HG02642 (cell line): ENCODE data around the gene NMUR1.

Experiments used
- ATAC-seq: cut with Tn5 transposase; IDR thresholded peaks from one replicate; pipeline ENCODE4 v1.9.1; 2021; ENCODE audit warnings: mild to moderate bottlenecking; ENCODE audit not compliant: unreplicated experiment, poor library complexity

Gene NMUR1

DNA sequence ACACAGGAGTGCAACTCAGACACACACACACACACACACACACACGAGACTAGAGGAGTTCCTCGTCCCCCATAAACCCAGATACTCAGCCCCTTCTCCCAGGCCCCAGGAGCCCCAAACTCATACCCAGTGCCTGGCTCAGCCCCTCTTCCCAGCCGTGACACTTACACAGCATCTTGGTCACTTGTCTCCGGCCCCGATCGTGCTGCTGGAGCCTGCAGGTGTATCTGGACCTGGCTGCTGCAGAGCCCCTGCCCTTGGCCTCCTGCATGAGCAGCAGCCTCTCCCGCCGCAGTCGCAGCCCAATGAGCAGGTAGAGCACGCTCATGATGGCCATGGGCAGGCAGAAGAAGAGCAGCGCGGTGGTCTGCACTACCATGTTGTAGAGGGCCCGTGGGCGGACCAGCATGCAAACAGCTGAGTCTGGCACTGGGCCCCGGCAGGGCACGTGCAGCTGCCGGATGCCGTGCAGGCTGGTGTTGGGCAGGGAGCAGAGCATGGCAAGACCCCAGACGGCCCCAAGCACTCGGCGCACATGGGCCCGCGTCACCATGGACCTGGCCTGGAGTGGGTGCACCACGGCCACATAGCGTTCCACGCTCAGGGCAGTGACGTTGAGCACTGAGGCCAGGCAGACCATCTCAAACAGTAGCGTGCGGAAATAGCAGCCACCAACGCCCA lies 2.1 kb downstream of the NMUR1 start:
- no peak for ATAC-seq

DNA sequence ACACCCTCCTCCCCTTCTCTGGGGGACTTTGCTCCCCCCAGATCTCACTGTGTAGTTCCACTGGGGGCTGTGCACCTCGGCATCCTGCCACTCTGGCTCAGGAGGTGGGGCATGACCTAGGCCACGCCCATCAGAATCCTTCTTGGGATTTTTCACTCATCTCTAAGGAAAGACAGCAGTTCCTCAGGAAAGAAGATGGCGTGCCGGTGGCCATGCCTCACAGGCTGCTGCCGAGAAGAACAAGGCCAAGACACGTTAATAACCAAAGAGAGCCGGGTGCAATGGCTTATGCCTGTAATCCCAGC lies 3.2 kb downstream of the NMUR1 start:
- no peak for ATAC-seq

DNA sequence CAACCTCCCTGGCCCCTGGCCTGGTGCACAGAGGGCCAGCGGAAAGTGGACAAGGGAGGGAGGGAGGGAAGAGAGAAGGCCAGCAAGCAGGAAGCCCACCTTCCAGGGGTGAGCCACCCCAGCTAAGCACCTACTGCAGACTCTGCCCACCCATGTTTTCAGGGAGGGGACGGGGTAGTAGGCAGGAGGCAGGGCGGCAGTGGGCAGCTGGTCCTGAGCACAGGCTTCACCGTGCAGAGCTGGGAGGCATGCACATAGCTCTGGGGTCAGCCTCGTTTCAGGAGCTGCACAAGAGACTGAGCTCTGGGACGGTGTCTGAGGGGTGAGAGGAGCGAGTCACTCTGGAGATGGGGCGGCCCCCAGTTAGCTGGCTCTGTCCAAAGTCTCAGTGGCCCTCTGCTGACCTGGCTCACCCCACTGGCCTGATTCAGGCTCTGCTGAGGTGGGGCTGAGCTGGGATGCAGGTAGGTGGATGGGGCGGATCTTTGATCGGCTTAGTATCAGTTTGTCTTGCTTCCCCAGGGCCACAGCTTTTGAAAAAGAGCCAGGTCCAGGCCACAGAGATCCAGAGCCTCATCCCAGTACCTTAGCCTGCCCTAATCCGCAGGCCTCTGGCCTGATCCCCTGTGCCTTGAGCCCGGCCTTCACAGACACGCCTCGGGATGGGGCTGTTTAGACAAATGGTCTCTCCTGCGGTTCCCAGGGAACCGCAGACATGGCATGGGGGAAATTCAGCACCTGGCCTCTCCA lies 3.7 kb downstream of the NMUR1 start:
- ATAC-seq = no peak

DNA sequence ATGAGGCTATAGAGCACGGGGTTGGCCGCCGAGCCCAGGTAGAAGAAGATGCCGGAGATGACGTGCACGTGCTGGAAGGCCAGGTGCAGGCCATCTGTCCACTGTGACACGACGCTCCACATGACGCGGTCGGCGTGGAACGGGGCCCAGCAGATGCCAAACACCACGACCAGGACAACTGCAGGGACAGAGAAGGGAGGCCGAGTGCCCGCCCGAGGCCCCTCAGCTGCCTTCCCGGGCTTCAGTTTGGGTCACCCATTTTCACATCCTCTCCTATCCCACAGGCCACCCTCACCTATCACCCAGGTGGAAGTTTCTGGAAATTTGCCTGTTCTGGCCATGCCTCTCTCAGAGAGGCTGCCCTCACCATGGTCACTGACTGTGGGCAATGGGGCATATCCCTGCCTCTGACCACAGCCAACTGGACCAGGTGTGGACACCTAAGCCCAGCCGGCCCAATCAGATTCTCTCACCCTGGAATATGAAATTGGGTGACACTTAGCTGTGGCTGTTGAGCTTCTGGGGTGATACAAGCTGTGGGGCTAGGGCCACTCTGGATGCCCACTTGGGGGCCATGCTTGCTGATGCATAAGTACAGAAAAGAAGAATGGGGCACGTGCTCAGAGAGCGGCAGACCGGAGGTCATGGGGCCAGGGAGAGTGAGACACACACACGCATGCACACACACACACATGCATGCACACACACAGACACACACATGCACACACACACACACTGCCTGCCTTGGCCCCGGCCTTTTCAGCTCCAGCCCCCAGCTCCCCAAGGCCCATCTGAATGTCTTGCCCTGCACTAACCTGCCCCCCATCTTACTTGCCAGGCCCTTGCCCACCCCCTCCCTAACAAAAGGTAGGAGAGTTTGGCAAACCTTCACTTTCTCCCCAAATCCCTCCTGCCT lies 4.7 kb downstream of the NMUR1 start:
- no peak for ATAC-seq

DNA sequence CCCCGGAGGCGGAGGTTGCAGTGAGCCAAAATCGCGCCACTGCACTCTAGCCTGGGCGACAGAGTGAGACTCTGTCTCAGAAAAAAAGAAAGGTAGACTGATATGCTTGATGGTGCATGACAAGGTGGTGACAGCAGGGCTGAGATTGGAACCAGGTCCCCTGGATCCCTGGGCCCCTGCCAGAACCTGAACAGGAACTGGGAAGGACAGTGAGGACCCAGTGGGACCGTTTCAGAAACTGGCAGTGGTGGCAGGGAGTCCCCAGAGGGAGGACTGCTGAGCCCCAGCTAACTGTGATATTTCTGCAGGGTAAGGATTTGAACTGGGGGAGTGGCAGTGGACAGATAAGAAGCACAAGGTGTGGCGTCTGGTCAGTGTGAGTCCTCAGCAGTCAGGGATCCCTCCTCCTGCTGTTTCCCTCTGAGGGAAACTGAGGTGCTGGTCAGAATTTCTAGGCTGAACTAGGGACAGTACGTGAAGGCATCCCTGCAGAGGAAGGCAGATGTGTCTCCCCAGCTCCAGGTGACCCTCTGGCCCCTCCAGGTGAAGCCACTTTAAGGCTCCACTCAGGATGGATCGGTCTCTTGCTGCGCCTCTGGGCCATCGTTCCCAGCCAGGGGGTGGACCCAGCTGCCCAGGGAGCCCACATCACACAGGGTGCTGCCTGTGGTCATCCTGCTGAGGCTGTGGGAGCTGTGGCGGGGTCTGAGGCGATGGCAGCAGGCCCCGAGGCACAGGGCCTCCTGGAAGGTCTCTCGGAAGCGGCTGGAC lies 5.6 kb downstream of the NMUR1 start:
- ATAC-seq = no peak

DNA sequence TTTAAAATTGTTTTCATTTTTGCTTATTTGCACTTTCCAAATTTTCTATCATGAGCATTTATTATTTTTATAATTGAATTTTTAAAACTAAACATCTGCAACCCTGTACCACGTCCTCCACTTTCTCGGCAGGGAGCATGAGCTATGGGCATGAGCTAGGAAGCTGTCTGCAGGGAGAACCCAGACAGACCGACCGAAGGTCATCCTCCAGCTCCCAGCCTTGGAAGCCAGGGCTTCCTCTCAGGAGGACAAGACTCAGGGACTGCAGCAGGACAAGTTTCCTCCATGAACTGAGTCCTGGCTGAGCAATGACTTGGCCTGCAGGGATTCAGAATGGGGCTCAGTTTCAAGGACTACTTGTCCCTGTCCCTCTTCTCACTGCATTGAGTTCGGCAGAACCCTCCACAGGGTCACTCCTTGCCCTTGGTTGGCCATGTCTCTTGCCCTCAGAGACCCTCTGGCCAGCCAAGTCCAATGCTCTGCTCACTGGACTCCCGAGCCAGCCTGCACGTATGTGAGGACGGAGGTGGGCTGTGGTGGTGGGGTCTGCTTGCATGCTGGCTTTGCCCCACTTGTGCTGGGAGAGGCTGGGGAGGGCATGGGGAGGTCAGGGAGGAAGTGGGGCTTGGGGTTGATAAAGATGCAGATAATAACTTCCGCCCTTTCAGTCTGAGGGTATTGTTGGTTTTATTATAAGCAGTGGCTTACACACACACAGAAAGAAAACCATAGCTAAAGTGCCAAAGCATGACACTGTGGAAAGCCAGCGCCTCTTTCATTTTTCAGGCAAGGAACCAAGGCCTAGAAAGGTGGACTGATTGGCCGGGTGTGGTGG lies 6.6 kb downstream of the NMUR1 start:
- no peak for ATAC-seq

DNA sequence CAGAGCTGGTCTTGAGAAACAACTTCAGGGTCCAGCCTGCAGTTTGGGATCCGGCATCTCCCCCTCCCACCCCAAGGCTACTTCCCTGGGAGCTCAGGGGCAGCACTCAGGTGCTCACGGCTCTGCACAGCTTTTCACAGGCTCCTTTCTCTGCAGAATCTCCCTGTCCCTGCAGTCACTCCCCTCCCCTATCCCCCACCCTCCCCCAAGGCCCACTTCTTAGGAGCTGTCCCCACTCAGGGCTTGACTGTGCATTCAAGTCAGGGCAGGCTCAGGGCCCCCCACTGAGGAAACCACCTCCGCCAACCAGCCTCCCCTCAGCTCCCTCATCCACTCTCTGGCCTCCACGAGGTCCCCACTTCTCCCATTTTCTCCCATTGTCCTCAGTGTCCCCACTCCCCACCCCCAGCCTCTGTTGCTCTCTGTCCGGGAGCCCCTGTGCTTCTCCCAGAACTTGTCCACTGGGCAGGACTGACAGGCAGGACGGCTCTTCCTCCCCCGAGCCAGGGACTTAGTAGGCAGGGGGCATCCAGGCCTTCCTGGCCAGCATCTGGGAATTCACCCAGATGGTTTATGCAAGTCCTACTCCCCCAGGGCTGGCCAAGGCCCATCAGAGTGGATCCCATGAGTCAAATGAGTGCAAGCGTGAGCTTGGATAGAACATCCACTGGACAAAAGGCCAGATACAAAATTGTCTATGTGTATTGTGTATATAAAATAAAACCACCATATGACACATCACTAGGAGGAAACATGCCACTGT lies 7.6 kb downstream of the NMUR1 start:
- no peak for ATAC-seq

DNA sequence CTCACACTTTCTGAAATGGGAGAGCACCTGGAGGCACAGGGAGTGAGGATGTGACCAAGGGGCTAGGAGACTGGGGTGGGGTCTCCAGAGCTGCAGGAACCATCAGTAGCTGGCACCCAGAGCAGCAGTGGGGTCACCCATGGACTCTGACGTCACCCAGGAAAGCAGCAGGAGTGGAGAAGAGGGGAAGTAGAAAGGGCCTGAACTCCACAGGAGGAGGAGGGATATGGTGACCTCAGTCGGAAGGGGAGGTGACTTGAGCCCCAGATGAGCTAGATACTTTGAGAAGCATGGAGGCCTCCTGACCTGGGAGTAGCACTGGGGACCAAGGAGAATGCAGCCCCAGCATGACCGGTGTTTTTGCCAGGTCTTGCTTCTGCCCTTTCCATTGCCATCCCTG lies 8.8 kb downstream of the NMUR1 start:
- no peak for ATAC-seq

DNA sequence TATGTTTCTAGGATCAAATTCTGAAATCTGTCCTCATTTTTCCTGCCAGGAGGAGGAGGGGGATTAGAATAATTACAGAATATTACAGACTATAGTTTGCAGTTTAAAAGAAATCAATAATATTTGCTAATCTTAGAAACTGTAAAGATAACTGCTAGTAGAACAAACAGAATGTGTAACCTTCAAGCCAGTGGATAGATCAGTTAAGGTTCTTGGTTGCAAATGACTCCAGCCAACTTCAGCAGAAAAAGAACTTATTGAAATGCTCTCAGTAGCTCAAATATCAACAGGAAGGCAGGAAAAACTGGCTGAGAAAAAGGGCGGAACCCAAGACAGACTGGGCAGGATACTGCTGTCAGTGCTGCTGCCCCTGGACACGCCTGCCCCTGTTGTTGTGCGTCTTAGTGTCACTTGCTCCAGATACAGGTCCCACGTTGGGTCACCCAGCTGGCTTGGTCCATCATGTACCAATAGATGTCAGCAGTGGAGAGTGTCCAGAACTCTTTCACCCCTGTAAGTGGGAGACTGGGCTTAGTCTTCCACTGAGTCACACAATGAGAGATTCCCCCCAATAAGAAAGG lies 10.2 kb downstream of the NMUR1 start:
- ATAC-seq = no peak

DNA sequence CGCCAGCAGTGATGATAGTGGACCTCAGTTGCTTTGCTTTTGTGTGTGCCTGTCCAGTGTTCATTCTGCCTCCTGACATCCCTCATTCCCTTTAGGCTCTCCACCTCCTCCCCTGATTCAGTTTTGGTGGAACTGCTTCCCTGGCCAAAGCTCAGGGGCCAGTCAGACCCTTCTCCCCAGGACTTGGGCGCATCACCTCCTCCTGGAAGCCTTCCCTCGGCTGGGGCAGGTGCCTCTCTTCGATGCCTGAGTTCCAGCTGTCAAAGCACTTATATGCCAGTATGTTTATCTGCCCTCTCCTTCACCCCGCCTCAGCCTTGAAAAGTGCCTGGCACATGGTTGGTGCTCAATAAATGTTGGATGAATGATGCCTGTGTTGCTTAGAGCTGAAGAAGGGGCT lies 11.5 kb downstream of the NMUR1 start:
- no peak for ATAC-seq

DNA sequence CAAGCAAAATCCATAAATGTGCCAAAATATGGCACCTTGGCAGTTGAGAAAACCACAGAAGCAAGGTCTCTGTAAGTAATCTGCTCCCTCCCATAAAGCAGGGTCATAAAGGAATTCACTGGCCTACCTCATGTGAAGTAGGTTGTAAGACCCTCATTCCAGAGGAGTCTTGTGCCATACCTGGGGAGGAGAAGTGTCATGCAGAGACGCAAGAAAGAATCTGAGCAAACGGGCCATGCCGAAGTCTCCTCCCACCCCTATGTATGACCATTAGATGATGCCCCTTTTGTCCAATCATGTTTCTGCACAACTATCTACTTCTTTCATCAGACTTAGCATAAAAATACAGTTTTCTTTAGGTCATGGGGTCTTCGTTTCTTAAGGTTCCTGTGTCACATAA lies 14.6 kb downstream of the NMUR1 start:
- ATAC-seq = no peak

DNA sequence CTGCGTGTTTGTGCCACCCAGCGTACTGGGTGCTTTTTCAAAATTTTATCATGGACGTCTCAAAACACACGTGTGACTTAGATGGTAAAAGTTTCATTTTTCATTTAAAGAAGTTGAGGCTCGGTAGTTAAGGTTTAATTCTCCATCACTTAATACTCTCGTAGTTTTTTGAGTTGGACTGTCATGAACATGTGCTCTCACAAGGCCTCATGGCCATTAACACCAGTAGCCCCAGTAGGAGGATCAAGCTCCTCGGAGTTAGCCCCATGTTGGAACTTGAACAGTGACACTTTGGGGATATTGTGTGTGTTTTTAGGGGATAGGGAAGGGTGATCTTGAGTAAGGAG lies 15.3 kb downstream of the NMUR1 start:
- no peak for ATAC-seq

DNA sequence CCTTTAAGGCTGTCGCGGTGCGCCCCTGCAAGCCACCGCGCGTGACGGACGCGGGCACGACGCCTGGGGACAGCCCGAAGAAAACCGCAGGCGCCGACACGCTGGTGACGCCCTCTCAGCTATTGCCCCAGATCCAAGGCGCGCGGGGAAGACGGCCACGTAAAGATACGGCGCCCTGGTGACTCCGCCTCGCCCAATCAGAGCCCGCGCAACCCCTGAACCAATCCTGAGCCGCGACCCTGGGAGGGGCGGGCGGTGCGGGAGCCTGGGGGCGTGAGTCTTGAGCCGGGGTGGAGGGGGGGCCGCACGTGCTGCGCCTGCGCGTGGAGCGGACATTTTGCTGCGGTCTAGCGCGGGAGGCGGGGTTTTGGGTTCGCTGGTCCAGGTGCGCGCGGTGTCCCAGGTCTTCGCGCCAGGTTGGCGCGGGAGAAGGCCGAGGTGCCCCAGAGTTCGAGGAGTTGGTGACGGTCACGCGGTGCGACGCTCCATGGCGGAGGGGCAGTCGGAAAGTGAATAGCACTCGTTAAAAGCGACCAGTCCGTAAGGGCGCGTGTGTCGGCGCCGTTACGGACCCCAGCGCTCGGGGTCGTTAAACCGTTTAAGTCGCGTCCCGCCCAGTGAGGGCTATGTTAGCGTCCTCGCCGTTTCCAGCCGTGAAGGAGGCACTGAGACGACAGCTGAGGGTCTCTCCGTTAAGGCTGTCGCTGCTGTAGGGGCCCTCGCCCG lies 15.9 kb downstream of the NMUR1 start:
- peak; percentile 99 for ATAC-seq

DNA sequence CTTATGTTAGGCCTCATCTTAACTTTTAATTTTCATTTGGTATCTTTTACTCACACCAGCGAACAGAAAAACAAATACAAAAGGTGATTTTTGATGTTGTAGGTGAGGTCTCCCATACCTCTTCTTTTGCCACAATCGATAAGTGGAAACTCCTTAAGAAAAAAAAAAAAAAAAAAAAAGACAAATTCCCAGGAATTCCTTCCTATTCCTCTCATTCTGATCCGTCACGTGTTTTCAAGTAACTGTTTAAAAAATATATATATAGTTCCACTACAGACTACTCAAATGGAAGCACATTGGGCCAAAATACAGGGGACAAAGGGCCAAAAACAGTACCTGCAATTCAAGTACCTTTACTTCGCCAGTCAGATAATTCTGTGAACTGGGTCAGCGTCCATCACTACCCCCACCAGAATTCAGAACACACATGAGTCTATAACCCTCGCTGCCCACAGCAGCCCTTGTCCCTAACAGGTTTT lies 16.5 kb downstream of the NMUR1 start:
- no peak for ATAC-seq

DNA sequence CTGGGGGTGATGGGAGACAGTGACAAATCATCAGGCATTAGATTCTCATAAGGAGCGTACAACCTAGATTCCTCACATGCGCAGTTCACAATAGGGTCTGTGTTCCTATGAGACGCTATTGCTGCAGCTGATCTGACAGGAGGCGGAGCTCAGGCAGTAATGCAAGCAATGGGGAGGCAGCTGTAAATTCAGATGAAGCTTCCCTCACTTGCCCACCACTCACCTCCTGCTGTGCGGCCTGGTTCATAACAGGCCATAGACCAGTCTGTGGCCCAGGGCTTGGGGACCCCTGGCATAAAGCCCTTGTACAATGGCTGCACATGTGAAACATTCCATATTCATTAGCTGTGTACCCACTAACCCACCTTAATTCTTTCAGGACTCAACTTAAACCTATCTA lies 18.0 kb downstream of the NMUR1 start:
- no peak for ATAC-seq

DNA sequence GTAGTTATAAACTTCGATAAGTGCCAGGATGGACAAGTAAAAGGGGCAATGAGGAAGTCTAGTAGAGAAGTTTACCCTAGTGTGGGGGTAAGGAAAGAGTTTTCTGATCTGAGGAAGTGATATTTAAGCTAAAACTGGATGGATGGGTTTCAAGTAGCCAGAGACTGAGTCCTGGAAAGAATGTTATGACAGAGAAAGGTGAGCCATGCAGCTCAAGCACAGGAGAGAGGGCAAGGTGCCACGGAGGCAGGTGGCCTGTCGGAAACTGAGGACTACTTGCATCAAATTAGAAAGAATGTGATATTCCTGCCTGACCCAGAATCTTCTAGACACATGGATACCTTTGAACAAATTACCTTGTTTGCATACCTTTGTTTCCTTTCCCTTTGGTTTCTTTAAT lies 26.5 kb downstream of the NMUR1 start:
- no peak for ATAC-seq

DNA sequence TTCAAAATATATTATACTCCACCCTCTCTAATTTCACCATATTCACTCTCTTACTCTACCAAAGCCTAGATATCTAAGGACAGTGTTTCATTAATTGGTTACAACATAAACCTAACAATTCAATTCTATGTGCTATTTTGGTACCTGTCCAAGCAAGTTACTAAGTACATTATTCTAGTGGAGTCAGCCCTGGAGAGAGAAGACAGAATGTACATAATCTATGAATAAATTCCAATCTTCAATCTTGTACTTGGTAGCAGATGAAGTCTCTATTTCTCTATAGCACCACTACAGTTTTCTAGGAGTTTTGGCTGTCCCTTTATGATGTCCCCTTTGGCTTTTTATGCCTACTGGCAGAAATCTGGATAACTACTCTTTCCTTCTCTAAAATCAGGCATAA lies 27.6 kb downstream of the NMUR1 start:
- no peak for ATAC-seq

DNA sequence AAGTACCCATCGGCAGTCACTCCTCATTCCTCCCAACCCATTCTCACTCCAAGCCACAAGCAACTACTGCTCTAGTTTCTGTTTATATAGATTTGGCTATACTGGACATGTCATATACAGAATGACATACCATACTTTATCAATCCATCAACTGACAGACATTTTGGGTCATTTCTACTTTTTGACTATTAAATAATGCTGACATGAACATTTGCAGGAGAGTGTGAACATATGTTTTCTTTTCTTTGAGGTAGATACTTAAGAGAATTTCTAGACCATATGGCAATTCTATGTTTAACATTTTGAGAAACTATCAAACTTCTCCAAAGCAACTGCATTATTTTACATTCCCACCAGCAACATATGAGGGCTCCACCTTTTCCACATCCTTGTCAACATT lies 32.6 kb downstream of the NMUR1 start:
- no peak for ATAC-seq
